Lung (tissue), 12 donors: ENCODE results near the gene CD63. TPM values are rescaled to one million over a fixed set of nuclear protein-coding genes. Genes with fewer than 3 reads are reported as not detected.

Experiments used
- ATAC-seq: fragments of 200-7000 bp; cut with Tn5 transposase; one replicate; pipeline ENCODE4 v1.9.1; 2020; ENCODE audit warnings: moderate number of reproducible peaks; ENCODE audit not compliant: insufficient read depth, low FRiP score
- DNase-seq, 3 donors: peaks; one replicate each; pipeline ENCODE4 v3.0.0-alpha.2; 2013 to 2017
- H3K27ac ChIP-seq, 2 donors: one replicate each; pipeline ENCODE4 v1.5.1; 2013; ENCODE audit warnings: mild to moderate bottlenecking in 2 of 2, moderate library complexity in 2 of 2, control low read depth in 1 of 2, inconsistent platforms in 1 of 2, low read depth in 1 of 2, low read length in 1 of 2
- H3K27me3 ChIP-seq, 3 donors: one replicate each; pipeline ENCODE4 v1.5.1; 2013; ENCODE audit warnings: low read length in 2 of 3; ENCODE audit not compliant: control insufficient read depth in 3 of 3, insufficient read depth in 3 of 3
- H3K36me3 ChIP-seq, 4 donors: one replicate each; pipeline ENCODE4 v1.5.1; 2013; ENCODE audit warnings: low read length in 4 of 4, mild to moderate bottlenecking in 1 of 4, moderate library complexity in 1 of 4; ENCODE audit not compliant: control insufficient read depth in 4 of 4, insufficient read depth in 4 of 4
- H3K4me1 ChIP-seq, 5 donors: one replicate each; pipeline ENCODE4 v1.5.1; 2013; ENCODE audit warnings: low read length in 5 of 5, mild to moderate bottlenecking in 2 of 5, moderate library complexity in 1 of 5; ENCODE audit not compliant: control insufficient read depth in 5 of 5, insufficient read depth in 5 of 5
- H3K4me3 ChIP-seq: one replicate; pipeline ENCODE4 v1.5.1; 2013; ENCODE audit warnings: mild to moderate bottlenecking, control low read depth, moderate library complexity
- H3K9ac ChIP-seq, 2 donors: one replicate each; pipeline ENCODE4 v1.5.1; 2013; ENCODE audit warnings: low read length in 2 of 2, control low read depth in 1 of 2; ENCODE audit not compliant: insufficient read depth in 1 of 2
- H3K9me3 ChIP-seq, 4 donors: one replicate each; pipeline ENCODE4 v1.5.1; 2013; ENCODE audit warnings: low read length in 3 of 4, mild to moderate bottlenecking in 1 of 4, moderate library complexity in 1 of 4; ENCODE audit not compliant: control insufficient read depth in 4 of 4, insufficient read depth in 3 of 4
- WGBS, 2 donors: extraction: QIAGEN DNeasy Blood & Tissue Kit; methylation state at CpG; one replicate each; pipeline ENCODE4 v1.1.7; 2013; 5-methylcytosine and 5-hydroxymethylcytosine counted together
- polyA plus RNA-seq, 2 donors: library from polyadenylated mRNA; stranded (reverse); fragments of 200-250 nt; gene quantifications; one replicate each; pipeline ENCODE4 v1.2.1, GENCODE V29; 2013
- total RNA-seq, 2 donors: library from RNA; depleted of rRNA in 1 of 2; stranded (reverse); fragments of >200 nt in 1 of 2; gene quantifications; one replicate each; pipeline ENCODE4 v1.2.1, GENCODE V29; 2014 to 2021
- TF ChIP-seq, protein P1 (sequence below): IDR thresholded peaks from 2 replicates; pipeline ENCODE4 v1.5.1; 2012; ENCODE audit warnings: mild to moderate bottlenecking; ENCODE audit errors: control extremely low read depth, extremely low read depth
- donor health status: control.
- donor health status: control.
- donor health status: Bipolar disorder and iron deficiency.
- donor health status: healthy.
- donor health status: DM: yes; HTN: yes; CAD: no.

The CD63 gene
- total and polyA plus RNA-seq, 4 donors: 516 to 2,824 (median 1,627) TPM

DNA sequence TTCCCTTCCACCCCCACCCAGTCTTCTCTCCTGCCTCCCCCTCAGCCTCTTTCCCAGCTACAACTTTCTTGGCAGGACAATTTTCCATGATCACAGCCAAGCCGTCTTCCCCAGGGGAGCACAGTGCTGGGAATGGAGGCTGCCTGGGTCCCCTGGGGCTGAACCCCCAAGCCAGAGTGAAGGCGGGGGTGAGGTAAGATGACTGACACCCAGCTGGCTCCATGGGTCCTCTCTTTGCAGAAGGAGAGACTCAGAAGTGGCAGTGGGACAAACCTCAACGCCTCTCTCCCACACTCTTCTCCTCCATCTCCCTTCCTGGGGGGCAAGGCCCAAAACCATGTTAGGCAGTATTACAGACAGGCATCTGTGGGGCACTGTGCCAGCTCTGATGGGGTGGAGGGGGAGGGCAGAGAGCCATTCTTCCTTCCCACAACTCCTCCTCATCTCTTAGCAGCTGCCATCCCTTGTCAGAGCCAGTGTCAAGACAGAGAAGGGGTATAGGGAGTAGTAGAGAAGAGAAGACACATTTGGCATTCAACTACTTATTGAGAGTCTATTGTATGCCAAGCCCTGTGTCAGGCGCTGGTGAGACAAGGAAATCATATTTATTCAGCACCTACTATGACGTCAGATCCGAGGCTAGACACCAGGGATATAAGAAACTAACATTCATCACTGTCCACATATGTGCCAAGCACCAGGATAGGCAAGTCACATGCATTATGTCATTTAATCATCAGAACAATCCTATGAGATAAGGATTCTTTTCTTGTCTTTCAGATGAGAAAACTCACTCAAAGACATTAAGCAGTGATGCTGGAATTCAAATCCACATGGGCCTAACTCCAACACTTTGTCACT, 24.7 kb downstream of the CD63 start:
- Histone ChIP-seq H3K4me1 (peaks cover 0 to 40% (median 0%) of the 10 kb centered on the region in 5 donors), H3K4me3 (no peak overlapping the region), H3K36me3 (no peaks in the 10 kb centered on the region), H3K27ac (peak overlapping the region in 1 of 2 donors; percentile 98), H3K9me3 (no peaks in the 10 kb centered on the region), H3K27me3 (peaks cover 0 to 6% (median 5%) of the 10 kb centered on the region in 3 donors), H3K9ac (no peak overlapping the region)
- DNase-seq (no peak), ATAC-seq (no peak)
- 82 to 86% methylated on average over 6 of the region's 6 CpGs for WGBS, 2 donors
- TF ChIP-seq, protein P1, sequence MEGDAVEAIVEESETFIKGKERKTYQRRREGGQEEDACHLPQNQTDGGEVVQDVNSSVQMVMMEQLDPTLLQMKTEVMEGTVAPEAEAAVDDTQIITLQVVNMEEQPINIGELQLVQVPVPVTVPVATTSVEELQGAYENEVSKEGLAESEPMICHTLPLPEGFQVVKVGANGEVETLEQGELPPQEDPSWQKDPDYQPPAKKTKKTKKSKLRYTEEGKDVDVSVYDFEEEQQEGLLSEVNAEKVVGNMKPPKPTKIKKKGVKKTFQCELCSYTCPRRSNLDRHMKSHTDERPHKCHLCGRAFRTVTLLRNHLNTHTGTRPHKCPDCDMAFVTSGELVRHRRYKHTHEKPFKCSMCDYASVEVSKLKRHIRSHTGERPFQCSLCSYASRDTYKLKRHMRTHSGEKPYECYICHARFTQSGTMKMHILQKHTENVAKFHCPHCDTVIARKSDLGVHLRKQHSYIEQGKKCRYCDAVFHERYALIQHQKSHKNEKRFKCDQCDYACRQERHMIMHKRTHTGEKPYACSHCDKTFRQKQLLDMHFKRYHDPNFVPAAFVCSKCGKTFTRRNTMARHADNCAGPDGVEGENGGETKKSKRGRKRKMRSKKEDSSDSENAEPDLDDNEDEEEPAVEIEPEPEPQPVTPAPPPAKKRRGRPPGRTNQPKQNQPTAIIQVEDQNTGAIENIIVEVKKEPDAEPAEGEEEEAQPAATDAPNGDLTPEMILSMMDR: no peak

DNA sequence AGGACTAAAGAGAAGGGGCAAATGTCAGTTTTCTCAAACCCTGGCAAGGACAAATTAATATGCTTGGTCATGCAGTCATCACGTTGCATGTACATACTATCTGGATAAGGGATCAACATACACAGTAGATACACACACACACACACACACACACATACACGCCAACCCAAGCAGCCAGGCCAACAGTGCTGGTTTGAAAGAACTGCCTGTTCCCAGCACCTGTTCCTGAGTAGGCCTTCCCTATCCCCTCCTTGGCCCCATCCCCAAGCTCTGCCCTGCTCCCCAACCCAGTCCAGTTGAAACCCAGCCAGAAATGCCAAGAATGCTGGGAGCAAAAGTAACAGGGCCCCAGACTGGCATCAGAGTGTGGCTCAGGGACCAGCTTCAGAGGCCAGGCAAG, 25.5 kb downstream of the CD63 start:
- 80 to 88% methylated on average over 2 of the region's 2 CpGs for WGBS, 2 donors
- DNase-seq (no peak), ATAC-seq (no peak)
- Histone ChIP-seq H3K9me3 (no peaks in the 10 kb centered on the region), H3K27ac (peak overlapping the region in 1 of 2 donors; percentile 98), H3K9ac (no peak overlapping the region), H3K36me3 (no peaks in the 10 kb centered on the region), H3K4me3 (no peak overlapping the region), H3K4me1 (peaks cover 0 to 33% (median 0%) of the 10 kb centered on the region in 5 donors), H3K27me3 (peaks cover 0 to 6% (median 5%) of the 10 kb centered on the region in 3 donors)
- TF ChIP-seq, protein P1: no peak

DNA sequence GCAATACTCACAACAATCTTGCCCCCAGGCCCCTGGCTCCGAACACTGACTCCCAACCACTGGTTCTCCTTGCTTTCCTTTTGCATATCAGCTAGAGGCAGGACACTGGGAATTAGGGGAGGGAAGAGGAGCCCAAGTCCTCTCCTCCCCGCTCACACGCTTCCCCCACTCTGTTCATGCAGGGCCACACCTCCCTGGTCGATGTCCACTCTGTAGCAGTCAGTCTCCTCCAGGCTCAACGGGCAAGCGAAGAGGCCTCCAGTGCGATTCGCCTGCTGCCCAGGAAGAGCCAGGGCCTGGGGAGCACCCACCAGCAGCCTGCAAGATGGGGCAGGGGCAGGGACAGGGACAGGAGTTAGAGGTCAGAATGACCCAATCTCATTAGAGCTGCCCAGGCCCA, 25.9 kb downstream of the CD63 start:
- Histone ChIP-seq H3K9me3 (no peaks in the 10 kb centered on the region), H3K36me3 (no peaks in the 10 kb centered on the region), H3K27me3 (peaks cover 0 to 6% (median 5%) of the 10 kb centered on the region in 3 donors), H3K9ac (no peak overlapping the region), H3K27ac (peak overlapping the region in 1 of 2 donors; percentile 98), H3K4me1 (peaks cover 0 to 33% (median 0%) of the 10 kb centered on the region in 5 donors), H3K4me3 (no peak overlapping the region)
- DNase-seq (no peak), ATAC-seq (no peak)
- 86 to 94% methylated on average over 8 of the region's 8 CpGs for WGBS, 2 donors
- TF ChIP-seq, protein P1: no peak
